Activated CD4-positive, CD25-positive, alpha-beta regulatory T cell (primary cell): ENCODE data around the gene CRB2.
"Not testable (repeated sequence)": the region's sequence is repeated elsewhere in the genome, so short reads cannot be mapped to it uniquely, and the experiment has no call there.

ENCODE experiments used
- DNase-seq, 4 experiments: peaks; one replicate each; lab custom pipeline; 2025; lab: John Stamatoyannopoulos, UW

The CRB2 gene

GRCh38 chr9:123380852-123381705 is 25.1 kb downstream of the CRB2 start:
- no peak for DNase-seq

DNA sequence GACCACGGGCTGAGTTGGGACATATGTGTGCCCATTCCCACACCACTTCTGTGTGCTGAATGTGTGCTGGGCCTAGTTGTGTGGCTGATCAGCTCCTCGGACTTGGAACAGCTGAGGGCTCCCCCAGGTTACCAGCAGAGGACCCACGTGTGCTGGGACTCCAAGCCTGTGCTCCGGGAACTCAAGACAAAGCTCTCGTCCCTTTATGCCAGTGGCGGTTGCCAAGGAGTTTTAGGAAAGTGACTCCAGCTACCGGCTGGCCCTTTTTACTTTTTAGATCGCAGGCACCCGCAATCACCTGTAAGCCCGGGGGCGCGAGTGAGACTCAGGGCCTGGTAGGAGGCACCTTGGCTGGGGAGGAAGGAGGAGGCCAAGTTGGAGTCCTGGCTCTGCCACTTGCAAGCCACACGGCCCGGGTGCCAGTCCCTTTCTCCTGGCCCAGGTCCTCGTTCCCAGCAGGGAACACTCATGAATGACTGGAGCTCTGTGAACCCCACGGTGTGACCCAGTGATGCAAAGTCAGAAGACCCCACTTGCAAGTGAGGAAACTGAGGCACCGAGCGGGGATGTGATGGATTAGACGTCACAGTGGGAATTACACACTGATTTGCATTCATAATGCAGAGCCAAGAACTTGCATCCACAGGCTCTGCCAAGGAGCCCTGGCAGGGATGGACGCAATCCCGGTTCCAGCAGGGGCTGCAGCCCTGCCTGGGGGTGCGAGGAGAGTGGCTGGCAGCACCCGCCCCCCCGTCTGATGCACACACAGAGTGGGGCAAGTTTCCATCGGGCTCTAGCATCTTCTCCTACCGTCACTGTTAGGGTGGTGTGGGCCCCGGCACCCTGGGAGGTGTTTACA is 26.9 kb downstream of the CRB2 start:
- DNase-seq, result no peak

GRCh38 chr9:123383512-123384170 is 27.6 kb downstream of the CRB2 start:
- DNase-seq, result no peak

DNA sequence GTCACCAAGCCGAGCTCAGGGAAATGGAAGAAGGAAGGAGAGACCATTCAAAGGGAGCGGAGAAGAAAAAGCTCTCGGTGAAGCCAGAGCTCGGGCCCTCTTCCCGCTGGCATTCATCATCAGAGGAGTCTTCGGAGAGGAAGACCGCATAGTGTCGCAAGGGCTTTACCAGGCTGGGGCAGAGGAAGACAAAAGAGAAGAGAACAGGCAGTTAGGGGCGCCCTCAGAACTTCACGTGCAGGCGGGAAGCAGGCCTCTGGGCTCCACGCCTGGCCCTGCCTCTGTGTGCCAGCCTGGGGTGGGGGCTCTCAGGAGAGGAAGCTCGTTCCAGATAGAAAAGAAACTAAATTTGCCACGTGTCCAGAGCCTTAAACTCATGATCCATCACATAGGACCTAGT is 31.7 kb downstream of the CRB2 start:
- DNase-seq, result no peak

DNA sequence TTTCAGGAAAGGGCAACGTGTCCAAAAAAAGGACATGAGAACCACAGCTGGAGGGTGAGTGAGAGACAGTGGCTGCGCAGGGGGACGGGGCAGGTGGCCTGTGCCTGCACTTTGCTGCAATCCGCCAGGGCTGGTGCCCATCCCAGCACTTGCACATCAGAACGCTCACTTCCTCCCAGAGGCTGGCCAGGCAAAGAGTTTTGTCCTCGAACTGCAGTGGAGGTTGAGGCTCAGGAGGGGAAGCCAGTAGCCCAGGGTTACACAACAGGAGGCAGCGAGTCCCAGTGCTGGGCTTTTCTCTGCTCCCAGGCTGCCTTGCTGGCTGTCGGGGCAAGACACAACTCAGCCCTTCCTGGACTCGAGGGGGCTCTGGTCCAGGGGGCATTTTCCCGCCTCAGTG is 33.1 kb downstream of the CRB2 start:
- no peak for DNase-seq

DNA sequence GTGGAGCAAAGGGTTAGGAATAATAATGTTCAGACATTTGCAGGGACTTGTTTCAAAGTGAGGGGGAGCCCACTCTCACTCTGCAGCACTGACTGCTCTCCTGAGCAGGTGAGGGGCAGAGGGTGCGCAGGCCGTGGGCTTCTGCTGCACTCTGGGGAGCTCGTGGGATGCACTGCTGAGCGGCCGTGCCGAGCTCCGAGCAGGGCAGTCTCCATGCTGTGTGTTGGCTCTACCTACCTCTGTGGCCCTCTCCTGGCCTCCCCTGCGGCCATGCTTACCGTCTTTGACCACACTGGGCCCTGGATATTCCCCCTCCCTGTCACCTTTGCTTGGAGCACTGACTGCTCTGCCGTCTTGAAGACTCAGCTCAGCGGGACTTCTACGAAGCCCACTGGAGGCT is 33.7 kb downstream of the CRB2 start:
- no peak for DNase-seq

DNA sequence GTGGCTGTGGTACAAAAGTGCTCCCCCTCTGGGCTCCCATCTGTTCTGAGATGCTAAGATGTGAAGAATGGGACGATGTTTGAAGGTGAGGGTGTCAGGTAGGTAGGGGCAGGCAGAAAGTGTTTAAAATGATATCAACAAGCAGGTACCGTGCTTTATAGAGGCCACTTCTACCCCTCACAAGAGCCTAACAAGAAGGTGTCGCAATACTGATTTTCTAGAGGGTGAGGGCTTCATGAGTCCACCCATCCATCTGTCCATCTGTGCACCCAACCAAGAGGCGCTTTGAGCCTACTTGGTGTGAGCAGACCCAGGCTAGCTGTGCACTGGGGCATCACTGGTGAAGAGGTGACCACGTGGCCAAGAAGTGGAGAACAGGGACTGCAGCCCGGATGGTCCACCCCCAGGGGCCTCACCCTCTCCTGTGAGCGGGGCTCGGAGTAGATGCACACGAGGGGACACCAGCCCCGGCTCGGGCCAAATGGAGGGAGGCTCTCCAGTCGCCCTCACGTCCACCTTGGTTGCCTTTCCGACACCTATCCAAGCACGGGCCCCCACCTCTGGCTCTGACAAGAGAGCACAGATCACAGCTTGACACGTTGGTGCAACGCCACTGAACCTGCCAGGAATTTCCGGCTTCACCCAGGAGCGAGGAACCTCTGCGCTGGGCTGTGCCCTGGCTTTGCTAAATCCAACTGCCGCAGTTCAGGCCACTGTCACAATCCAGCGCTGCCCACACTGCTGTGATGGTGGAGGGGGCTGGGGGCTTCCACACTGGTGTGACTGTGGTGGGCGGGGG is 34.5 kb downstream of the CRB2 start:
- DNase-seq, result no peak

GRCh38 chr9:123391233-123391632 is 35.2 kb downstream of the CRB2 start:
- DNase-seq, result no peak

- no peak for DNase-seq
Observed at GRCh38 chr9:123391946-123392345, 35.9 kb downstream of the CRB2 start.

GRCh38 chr9:123392802-123393201 is 36.8 kb downstream of the CRB2 start:
- no peak for DNase-seq

GRCh38 chr9:123394291-123395235 is 38.6 kb downstream of the CRB2 start:
- DNase-seq, result no peak

GRCh38 chr9:123395276-123395688 is 39.3 kb downstream of the CRB2 start:
- DNase-seq, result no peak

GRCh38 chr9:123395689-123396511 is 39.9 kb downstream of the CRB2 start:
- no peak for DNase-seq

GRCh38 chr9:123397975-123398374 is 42.0 kb downstream of the CRB2 start:
- DNase-seq, result no peak

DNA sequence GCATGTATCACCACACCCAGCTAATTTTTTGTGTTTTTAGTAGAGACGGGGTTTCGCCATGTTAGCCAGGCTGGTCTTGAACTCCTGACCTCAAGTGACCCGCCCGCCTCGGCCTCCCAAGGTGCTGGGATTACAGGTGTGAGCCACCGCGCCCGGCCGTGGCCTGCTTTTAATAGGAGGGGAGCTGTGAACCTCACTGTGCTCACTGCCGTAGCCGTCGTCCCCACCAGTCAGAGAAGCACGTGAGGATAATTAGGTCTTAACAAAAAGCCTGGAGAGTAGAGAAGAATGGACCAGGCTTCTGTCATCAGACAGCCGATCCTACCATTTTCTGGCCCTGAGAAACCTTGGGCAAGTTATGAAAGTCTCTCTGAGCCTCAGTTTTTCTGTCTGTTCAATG is 42.9 kb downstream of the CRB2 start:
- DNase-seq, result not testable (repeated sequence)

DNA sequence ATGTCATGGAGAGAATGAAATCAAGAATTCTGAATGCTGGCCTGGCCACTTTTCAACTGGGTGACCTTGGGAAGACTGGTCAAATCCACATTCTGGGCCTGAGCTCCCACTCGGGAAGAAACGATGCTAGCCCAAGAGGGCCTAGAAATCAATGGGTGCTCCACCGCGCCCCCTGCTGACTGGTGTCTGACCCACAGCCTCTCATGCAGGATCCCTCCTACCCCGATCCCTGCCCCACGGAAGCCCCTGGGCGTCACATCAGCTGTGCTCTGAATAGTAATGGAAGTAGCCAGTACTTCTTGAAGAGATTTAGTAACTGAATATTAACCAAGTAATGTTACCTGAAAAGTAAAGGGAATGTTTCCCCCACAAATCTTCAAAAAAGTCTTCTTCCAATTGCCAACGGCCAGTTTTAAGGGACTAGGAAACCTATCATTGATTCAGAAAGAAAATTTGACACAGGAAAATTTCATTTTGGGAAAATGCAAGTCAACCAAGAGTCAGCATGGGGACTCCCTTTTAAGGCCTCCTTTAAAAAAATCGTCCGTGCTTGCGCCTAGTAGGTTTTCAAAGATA is 43.9 kb downstream of the CRB2 start:
- DNase-seq, result no peak

DNA sequence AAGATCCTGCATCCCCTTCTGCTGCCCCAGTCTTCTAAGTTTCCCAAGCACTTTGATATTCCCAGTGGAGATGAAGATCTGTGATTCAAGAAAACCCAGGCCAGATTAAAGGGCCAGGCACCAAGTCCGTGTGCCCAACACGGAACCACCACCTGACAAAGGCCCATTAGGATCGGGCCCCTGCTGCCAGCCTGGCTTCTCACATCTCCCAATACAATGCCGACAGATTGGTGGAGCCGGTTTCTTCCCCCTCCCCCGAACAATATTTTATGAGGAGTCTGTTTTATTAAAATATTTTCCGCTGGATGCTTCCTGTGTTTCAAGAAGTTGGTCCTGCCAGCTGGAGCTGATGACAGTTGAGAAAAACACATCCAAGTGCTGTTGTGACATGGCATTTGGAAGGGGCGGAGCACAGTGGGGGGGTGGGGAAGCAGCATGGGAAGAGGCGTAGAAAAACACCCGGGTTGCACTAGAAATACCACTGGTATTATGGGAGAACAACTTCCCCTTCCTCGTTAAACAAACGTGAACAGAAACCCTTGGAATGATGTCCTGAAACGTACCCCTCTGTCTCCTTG is 45.0 kb downstream of the CRB2 start:
- no peak for DNase-seq

DNA sequence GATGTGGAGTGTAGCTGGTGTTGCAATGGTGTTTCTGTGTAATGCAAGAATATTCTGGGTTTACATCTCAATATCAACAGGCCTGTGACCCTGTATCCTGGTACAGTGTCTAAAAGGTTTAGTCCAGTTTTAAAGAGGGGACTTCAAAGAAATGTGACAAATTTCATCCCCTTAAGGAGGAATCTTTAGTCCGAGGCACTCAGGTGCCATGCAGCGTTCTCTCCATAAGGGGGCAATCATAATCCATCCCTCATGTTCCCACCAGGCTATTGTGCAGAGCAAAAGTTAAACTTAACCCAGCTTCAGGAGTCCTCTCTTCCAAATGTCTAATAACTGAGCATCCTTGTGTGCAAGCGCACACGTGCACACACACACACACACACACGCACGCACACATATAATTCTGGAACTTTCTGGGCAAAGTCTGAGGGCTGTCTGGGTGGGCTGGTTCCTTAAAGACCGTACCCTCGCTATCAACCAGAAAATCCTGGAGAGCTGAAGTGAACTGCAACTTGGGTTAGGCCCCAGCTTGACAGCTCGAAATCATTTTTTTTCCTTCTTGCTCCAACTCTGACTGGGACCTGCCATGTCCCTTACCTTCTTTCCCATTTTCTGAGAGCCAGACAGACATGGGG is 46.0 kb downstream of the CRB2 start:
- DNase-seq, result no peak
